Fibroblast of pulmonary artery (primary cell): ENCODE results near the gene KIFC1.

Experiments used
- DNase-seq: peaks from one replicate; pipeline ENCODE4 v3.0.0-alpha.2; 2010; ENCODE audit warnings: low read depth
- H3K4me3 ChIP-seq: replicated peaks from 2 replicates; pipeline ENCODE4 v1.5.1; 2011; ENCODE audit warnings: low read depth, mild to moderate bottlenecking, control low read depth, low read length, moderate library complexity
- TF ChIP-seq, protein P1 (sequence below): IDR thresholded peaks from 2 replicates; pipeline ENCODE4 v1.5.1; 2011; ENCODE audit warnings: mild to moderate bottlenecking, control low read depth, low read length, inconsistent platforms; ENCODE audit errors: missing control alignments

Gene KIFC1

DNA sequence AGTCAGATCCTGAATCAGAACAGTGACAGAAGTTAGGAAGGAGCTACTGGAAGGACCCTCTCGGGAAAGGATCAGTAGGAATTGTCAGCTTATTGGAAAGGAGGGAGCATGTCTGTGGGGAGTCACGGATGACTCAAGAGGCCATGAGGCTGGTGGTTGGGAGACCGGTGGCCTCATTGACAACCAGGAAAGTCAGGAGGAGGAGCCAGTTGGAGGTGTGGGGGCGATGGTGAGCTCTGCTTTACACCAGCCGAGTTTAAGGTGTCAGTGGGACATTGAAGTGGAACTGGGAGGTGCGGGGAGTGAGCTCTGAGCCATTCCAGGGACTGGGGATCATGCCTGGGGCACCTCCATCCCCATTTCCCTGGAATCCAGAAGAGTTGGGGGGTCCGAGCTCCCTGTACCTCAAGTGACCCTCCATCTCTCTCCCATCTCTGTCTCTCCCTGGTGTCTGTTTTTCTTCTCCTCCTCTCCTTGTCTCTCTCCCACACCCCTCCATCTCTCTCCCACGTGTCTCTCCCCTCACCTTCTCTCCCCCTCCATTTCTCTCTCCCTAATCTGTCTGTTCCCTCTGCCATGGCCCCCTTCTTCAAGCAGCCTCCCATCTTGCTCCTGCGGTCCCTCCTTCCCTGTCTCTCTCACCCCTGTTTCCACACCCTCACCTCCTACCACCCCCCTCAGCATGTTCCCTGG is 48.5 kb downstream of the KIFC1 start:
- no peak for DNase-seq
- no peak overlapping the region for H3K4me3 ChIP-seq
- TF ChIP-seq, protein P1, sequence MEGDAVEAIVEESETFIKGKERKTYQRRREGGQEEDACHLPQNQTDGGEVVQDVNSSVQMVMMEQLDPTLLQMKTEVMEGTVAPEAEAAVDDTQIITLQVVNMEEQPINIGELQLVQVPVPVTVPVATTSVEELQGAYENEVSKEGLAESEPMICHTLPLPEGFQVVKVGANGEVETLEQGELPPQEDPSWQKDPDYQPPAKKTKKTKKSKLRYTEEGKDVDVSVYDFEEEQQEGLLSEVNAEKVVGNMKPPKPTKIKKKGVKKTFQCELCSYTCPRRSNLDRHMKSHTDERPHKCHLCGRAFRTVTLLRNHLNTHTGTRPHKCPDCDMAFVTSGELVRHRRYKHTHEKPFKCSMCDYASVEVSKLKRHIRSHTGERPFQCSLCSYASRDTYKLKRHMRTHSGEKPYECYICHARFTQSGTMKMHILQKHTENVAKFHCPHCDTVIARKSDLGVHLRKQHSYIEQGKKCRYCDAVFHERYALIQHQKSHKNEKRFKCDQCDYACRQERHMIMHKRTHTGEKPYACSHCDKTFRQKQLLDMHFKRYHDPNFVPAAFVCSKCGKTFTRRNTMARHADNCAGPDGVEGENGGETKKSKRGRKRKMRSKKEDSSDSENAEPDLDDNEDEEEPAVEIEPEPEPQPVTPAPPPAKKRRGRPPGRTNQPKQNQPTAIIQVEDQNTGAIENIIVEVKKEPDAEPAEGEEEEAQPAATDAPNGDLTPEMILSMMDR, result no peak

DNA sequence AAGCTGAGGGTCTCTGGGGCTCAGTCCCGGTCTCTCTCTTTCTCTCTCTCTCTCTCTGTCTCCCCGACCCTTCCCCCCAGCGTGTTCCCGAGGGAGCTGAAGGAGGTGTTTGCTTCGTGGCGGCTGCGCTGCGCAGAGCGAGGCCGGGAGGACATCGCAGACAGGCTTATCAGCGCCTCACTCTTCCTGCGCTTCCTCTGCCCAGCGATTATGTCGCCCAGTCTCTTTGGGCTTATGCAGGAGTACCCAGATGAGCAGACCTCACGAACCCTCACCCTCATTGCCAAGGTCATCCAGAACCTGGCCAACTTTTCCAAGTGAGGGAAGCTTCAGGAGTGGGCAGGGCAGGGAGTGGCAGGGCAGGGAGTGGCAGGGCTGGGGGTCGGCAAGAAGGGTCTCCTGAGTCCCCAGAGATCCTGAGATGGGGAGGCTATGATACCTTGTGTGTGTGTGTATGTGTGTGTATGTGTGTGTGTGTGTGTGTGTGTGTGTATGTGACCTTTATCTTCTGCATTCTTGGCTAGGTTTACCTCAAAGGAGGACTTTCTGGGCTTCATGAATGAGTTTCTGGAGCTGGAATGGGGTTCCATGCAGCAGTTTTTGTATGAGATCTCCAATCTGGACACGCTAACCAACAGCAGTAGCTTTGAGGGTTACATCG is 49.2 kb downstream of the KIFC1 start:
- TF ChIP-seq, protein P1, result no peak
- H3K4me3 ChIP-seq, result no peak overlapping the region
- no peak for DNase-seq

GRCh38 chr6:33441457-33441856 is 49.8 kb downstream of the KIFC1 start:
- TF ChIP-seq, protein P1, result no peak
- DNase-seq, result no peak
- H3K4me3 ChIP-seq, result no peak overlapping the region

GRCh38 chr6:33442283-33442682 is 50.7 kb downstream of the KIFC1 start:
- TF ChIP-seq, protein P1, result no peak
- no peak overlapping the region for H3K4me3 ChIP-seq
- DNase-seq, result no peak

DNA sequence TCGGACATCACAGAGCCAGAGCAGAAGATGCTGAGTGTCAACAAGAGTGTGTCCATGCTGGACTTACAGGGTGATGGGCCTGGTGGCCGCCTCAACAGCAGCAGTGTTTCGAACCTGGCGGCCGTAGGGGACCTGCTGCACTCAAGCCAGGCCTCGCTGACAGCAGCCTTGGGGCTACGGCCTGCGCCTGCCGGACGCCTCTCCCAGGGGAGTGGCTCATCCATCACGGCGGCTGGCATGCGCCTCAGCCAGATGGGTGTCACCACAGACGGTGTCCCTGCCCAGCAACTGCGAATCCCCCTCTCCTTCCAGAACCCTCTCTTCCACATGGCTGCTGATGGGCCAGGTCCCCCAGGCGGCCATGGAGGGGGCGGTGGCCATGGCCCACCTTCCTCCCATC is 51.4 kb downstream of the KIFC1 start:
- H3K4me3 ChIP-seq, result no peak overlapping the region
- TF ChIP-seq, protein P1, result no peak
- DNase-seq, result no peak

- no peak overlapping the region for H3K4me3 ChIP-seq
- no peak for DNase-seq
- TF ChIP-seq, protein P1, result no peak
Measured at GRCh38 chr6:33443619-33444504, 52.2 kb downstream of the KIFC1 start.
